Myometrial cell (primary cell): ENCODE measurements around the gene DEFB125. TPM values are rescaled to one million over a fixed set of nuclear protein-coding genes. Genes with fewer than 3 reads are reported as not detected.

ENCODE experiments used
- total RNA-seq: library from RNA; depleted of rRNA; stranded (reverse); fragments of >200 nt; gene quantifications from 2 replicates; pipeline ENCODE4 v1.2.3, GENCODE V29; 2015

DEFB125 gene, protein sequence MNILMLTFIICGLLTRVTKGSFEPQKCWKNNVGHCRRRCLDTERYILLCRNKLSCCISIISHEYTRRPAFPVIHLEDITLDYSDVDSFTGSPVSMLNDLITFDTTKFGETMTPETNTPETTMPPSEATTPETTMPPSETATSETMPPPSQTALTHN
- not detected in 2 replicates for total RNA-seq

GRCh38 chr20:87401-87800, at the start of gene DEFB125:
DEFB125 (plus strand) TSS chr20:87672; CDS start chr20:87710, 38 bp downstream.

GRCh38 chr20:142290-142689, 54.8 kb downstream of the DEFB125 start, which contains the start of gene DEFB126:
DEFB126 (plus strand) TSS chr20:142590; CDS start chr20:142629, 39 bp downstream.

Other genes with a start within 250 kb of the DEFB125 start
- not detected in 2 replicates for gene DEFB126, start 54.9 kb downstream of the DEFB125 start, total RNA-seq
- not detected in 2 replicates for gene DEFB127, start 69.8 kb downstream of the DEFB125 start, total RNA-seq
- gene DEFB128, start 102.0 kb downstream of the DEFB125 start, total RNA-seq: not detected in 2 replicates
- gene DEFB129, start 139.6 kb downstream of the DEFB125 start, total RNA-seq: not detected in 2 replicates
- not detected in 2 replicates for gene DEFB132, start 170.1 kb downstream of the DEFB125 start, total RNA-seq
- 0.53 and 1.7 TPM in 2 replicates for gene C20orf96, start 203.1 kb downstream of the DEFB125 start, total RNA-seq
- 10.7 and 11.9 TPM in 2 replicates for gene ZCCHC3, start 209.9 kb downstream of the DEFB125 start, total RNA-seq
- gene SOX12, start 237.9 kb downstream of the DEFB125 start, total RNA-seq: 8.6 and 11.7 TPM in 2 replicates